ENCODE results near the gene KDM2B.
"Not testable (repeated sequence)": the region's sequence is repeated elsewhere in the genome, so short reads cannot be mapped to it uniquely, and the experiment has no call there.

Gene KDM2B

DNA sequence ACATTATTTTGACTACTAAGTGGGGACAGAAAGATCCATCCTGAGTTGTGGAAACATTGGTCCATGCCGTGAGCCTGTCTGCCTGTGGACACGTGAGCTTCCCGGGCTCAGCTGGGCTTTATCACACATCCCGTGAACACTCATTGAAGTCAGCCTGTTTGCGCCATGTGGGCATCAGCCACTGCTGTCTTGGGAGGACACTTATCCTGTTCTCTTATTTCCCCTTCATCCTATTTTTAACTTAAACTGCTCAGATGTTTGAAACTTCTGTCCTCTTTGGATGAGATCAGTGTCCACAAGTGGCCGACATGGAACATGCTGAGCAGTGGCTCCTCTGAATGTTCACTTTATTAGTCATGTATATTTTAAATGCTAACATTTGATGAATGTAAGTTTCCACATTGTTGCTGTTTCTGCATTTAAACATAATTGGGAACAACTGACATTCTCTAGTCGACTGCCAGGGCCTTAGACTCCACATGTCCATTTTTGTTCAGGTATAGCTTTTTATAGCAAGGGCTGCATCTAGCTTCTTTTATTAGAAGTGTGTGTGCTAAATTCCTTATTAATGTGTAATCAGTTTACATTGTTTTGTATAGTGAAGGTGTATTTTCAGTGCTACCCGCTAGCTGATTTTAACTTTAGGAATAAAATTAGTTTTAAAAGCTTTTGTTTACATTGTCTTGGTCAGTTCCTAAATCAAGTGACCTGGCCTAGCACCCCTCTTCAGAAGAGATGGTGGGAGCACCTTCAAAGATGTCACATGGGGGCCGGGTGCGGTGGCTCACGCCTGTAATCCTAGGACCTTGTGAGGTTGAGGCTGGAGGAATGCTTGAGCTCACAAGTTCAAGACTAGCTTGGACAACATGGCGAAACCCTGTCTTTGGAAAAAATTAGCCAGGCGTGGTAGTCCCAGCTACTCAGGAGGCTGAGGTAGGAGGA lies 156.9 kb downstream of the KDM2B start:
- FAIRE-seq = no peak

DNA sequence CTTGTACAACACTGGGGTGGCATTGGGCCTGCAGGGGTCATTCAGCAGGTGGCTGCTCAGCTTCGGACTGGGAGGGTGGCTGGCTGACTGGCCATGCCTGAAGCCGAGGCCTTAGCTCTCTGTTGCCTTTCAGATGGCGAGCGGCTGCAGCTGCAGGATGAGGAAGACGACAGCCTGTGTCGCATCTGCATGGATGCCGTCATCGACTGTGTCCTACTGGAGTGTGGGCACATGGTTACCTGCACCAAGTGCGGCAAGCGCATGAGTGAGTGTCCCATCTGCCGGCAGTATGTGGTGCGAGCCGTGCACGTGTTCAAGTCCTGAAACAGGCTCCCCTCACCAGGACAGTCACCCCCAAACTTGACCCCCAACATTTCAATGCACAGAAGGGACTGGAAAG lies 157.6 kb downstream of the KDM2B start:
- FAIRE-seq = no peak

DNA sequence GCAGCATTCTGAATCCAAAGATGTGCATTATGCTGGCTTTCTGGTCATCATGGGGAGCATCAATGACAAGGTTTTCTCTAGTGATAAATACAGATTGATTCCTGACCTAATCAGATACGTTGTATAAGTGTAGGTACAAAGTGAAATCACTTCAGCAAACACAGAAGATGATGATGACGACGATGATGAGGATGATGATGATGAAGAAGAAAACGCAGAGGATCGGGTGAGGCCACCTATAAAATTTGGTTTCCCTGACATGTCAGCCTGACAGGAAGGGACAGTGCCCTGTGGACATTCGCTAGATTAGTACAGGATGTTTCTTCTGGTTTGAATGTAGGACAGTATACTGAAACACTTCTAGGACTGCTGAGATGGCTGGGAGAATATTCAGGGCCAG lies 160.7 kb downstream of the KDM2B start:
- no peak for FAIRE-seq

DNA sequence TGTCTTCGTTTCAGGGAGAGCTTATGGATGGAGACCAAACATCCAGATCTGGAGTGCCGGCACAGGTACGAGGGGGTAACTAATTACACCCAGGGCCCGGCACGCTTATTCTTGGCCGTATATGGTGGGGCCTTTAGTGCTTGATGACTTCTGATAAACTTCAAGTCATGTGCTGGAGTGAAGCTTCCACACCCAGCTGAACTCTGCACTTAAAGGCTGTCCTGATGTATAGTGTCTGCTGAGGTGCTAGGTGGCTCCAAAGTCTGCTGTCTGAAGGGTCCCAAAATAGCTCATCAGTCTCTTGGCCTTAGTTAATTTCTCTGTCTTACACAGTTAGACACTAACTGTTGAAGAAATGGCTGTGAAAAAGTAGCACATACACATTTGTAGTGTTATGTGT lies 163.0 kb downstream of the KDM2B start:
- FAIRE-seq = no peak

DNA sequence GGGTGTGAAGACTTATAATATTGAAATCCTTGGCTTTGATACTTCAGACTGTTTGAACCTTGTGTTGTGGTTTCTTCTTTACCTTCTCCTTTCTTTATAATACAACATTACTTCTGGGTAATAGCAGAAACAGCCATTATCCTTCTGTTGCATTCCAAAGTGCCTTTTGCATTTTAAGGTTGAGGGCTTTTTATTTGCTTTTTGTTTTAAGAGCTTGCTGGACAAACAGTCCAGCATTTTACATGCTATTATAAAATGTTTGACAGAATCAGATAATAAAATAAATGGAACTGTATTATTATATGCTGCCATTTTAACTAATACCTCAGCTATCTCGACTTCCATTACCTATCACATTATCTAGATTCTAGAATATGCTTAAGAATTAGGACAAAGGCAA lies 166.9 kb downstream of the KDM2B start:
- FAIRE-seq = no peak

DNA sequence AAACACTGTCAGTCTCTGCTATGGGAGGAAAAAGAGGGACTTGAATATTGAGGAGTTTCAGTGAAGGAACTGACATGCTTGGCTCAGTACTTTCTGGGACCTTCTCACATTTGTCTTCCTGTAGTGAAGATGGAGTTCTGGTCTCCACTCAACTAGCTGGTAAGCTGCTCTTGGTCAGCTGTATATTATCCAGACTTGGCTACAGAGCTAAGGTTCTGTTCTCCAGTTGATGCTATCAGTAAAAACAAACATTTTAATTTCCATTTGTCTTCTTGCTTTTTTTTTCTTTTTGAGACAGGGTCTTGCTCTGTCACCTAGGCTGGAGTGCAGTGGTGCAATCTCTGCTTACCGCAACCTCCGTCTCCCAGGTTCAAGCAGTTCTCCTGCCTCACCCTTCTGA lies 175.6 kb downstream of the KDM2B start:
- no peak for FAIRE-seq

DNA sequence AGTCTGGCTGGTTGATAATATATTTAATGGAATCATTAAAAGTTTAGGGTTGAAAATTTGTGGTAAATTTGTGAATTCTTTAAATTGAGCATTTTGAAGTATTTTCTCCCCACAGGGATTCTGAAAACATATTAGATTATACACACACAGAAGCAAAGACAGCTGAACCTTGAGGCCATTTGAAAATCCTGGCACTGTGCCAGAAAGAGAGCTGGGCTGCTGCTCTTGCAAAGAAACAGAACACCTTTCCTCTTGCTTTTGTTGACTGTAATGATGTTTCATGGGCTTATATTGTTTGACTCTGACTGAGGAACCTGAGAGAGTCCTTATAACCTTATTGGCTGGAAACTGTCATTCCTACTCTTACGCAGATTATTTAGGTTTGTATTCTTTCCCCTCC lies 176.1 kb downstream of the KDM2B start:
- FAIRE-seq = no peak

DNA sequence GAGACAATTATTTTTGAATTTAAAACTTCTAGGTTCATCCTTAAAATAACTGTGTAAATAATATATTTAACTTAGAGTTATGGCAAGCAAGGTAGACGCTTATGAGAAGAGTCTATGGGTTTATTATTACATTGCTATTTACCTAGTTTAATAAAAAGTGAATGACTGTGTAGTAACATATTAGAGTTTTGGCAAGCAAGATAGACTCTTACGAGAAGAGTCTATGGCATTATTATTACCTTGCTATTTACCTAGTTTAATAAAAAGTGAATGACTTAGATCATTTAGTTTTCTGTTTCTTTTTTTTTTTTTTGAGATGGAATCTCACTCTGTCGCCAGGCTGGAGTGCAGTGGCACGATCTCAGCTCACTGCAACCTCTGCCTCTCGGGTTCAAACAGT lies 177.1 kb downstream of the KDM2B start:
- no peak for FAIRE-seq

DNA sequence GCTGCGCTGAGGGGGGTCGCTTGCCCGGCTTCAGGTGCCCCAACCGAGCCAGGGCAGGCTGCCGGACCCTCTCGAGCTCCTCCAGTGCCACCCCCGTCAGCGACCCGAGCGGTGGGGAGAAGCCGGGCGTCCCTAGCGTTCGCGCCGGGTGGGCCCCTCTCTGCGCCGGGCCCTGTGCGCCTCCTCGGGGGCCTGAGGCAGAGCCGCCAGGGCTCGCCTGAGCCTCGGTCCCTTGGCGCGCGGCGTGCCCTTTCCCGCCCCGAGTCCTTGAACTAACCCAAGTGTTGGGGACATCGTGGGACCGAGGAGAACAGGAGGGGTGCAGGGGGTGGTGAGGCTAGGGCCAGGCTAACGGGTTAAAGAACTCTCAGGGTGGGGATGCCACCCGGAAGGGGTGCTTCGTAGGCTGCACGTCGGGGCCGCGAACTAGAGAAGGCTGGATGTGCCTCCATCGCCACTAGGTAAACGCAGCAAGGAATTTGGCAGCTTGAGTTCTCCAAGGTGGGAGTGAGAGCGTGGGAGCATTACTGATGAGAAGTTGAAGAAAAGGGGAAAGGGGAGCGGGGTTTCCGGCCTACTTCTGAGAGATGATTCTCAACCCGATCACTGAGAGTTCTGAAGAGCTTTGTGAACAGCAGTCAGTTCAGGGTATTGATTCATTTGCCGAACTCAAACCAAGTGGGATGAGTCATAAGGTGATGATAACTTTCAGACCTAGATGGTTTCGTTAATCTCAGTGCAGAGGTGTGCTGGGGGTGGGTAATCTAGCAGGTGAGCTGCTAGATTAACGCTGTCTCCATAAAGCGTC lies 180.3 kb downstream of the KDM2B start:
- FAIRE-seq = no peak

DNA sequence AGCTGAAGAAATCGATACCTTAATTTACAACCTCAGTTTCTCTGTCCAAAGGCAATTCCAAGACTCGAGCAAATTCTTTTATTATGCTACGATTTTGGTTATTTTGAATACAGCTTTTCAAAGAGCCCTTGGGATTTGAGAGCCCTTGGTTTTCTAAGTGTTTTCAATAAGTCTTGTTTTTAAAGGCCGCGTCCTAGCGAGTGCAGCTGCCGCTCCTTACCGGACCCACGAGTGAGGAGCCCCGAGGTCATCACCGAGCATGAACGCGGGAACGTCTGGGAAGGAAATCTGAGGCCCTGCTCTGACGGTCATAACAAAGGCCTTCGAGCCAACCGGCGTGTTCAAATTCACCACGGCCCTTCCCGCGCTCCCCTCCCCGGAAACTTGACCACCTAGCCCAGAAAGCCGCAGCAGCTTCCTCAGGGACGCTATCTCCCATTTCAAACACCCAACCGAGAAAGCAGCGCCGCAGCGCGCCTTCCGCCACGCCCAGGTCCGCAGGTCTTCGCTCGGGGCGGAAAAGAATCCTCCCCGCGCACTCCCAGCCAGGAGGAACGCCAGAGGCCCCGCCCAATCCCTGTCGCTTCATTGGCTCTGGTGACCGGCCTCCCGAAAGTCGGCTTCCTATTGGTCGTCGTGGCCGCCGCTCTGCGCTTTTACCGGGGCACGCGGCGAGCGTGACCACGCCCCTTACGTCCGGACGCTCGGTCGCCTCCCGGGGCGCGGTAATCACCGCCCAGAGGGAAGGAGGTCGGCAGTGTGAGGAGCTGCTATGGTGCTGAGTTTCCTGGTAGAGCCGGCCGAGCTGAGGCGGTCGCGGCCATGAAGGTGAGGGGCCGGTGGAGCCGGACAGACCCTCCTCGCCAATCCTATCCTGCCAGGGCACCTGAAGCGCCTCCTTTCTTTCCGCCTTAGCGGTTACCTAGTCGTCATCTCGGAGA lies 181.2 kb downstream of the KDM2B start, which contains the start of gene RNF34:
RNF34 (plus strand) TSS at position 728 of the 941 bp plus-strand sequence; CDS start at position 823, 95 bp downstream.
- FAIRE-seq = peak; percentile 96

DNA sequence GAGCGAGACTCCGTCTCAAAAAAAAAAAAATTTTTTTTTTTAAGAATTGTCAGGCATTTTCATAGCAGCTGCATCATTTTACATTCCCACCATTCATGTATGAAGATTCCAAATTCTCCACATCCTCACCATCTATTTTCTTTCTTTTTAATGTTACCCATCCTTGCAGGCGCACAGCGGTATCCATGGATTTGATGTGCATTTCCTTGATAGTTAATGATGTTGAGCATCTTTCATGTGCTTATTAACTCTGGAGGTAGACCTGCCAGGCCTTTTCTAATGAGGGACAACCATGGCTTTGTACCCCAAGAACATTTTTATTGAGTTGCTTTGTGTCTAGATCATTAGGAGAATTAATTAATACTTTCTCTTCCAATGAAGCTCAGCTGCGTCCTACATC lies 182.5 kb downstream of the KDM2B start:
- no peak for FAIRE-seq

DNA sequence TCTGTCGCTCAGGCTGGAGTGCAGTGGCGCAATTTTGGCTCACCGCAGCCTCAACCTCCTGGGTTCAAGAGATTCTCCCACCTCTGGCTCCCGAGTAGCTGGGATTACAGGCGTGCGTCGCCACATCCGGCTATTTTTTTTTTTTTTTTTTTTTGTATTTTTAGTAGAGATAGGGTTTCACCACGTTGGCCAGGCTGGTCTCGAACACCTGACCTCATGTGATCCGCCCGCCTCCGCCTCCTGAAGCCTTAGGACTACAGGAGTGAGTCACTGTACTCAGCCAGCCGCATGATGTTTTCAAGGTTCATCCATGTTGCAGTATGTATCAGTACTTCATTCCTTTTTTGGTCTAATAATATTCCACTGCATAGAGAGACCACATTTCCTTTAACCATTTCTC lies 183.3 kb downstream of the KDM2B start:
- FAIRE-seq = no peak

DNA sequence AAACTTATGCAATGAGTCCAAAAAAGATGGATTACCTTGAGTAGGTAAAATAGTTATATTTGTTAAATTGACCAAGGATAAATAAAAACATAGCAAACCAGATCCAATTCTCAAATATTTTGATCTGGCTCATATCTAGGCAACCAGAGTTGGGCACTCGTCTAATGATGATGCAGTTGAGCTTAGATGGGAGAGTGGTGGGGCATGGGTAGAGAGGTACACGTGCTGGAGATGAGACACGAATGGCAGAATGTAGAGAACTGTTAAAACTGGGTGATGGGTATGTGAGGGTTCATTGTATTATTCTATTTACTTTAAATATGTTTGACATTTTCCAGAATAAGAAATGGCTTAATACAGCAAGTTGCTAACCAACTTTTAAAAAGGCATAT lies 188.5 kb downstream of the KDM2B start:
- no peak for FAIRE-seq

DNA sequence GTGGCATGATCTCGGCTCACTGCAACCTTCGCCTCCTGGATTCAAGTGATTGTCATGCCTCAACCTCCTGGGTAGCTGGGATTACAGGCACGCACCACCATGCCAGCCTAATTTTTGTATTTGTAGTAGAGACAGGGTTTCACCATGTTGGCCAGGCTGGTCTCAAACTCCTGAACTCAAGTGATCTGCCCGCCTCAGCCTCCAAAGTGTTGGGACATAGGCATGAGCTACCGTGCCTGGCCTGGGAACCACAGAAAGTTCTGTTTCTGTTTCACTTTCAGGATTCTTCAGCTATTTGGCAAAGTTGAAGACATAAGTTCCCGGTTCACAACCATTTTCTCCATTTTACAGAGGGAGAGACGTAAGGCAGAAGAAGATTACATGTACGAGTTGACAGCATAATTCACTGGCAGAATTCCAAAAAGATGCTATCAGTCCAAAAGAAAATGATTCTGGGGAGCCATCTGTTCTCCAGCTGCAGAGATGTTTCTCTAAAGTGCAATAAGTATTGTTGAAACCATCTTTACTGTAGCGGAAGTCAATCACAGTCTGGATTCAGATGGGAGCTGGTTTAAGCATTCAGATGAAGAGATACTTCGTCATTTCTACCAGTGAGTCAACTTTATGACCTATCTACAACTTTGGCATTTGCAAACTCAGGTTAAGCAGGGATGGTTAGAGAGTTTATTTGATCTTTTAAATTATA lies 189.1 kb downstream of the KDM2B start:
- FAIRE-seq = peak; percentile 61

DNA sequence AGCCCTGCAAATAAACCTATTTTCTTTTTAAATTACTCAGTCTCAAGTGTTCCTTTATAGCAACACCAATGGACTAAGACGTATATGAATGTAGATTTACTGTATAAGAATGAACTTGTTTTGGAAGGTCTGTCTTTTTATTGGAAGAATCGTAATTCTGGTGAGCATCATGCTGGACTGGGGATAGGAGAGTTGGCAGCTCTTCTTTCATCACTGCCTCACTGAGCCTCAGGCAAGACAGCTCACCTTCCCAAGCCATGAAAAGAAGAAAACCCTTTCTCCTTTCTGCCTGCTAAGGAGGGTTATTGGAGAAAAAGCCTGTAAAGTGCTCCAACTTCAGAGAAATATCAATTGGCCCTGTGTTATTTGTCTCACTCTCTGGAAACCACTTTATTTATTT lies 190.0 kb downstream of the KDM2B start:
- no peak for FAIRE-seq

DNA sequence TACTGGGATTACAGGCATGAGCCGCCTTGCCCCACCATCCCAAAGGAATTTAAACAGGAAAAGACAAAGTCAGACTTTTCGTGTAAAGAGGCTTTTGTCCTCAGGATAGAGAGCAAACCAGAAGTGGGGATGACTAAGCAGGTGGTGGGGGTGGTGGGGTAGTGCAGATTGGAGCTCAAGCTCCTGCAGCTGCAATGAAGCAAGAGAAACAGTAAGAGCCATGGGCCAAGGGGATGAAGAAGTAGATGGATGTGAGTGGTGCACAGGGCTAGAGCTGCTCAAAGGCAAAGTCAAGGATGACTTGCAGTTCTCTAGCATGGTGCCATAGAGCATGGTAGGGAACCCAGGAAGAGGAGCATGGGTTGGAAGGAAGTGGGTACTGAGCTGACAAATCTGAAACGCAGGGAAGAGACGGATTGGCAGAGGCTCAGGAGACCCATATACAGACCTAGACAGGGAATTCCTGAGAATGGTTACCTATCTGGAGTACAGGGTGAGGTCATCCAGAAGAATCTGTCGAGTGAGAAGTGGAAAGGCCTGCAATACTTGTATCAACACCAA lies 192.3 kb downstream of the KDM2B start:
- no peak for FAIRE-seq

DNA sequence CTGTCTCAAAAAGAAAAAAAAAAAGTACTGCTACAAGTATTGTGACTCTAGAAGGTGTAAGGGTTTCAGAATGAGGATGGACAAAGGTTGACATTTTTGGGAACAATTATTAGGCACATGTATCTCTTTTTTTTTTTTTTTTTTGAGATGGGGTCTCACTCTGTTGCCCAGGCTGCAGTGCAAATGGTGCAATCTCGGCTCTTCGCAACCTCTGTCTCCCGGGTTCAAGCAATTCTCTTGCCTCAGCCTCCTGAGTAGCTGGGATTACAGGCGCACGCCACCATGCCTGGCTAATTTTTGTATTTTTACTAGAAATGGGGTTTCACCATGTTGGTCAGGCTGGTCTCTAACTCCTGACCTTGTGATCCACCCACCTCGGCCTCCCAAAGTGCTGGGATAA lies 195.9 kb downstream of the KDM2B start:
- not testable (repeated sequence) for FAIRE-seq

DNA sequence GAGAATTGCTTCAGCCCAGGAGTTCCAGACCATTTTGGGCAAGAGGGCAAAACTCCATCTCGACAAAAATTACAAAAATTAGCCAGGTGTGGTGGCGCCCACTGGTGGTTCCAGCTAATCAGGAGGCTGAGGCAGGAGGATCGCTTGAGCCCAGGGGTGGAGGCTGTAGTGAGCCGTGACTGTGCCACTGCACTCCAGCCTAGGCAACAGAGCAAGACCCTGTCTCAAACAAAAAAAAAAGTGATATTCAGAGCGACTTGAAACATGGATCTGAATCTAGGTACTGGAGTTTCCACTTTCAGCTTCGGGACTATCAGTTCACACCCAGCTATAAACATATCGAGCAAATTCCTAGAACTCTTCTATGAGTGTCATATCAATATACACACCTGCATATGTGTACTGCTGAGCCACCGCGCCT lies 197.2 kb downstream of the KDM2B start:
- FAIRE-seq = no peak

DNA sequence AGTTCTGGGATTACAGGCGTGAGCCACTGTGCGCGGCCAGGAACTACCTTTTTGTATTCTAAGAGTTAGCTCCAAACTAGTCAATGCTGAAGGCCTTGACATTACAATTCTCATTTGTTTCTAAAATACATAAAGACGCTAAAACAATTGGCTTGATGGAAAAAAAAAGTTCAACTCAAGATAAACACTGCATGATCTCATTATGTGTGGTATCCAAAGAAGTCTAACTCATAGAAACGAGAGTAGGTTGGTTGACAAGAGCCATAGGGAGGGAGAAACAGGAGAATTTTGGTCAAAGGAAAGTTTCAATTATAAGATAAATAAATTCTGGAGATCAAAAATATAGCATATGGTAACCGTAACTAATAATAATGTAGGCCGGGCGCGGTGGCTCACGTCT lies 200.9 kb downstream of the KDM2B start:
- no peak for FAIRE-seq
